Measurements from ENCODE around the gene ATP6V0A1.

GRCh38 chr17:42411905-42412679, 46.6 kb upstream of the ATP6V0A1 start:
- no peak for TF ChIP-seq POLR2A (IDR thresholded peaks at IDR 0.05; ENCODE audit: low read length)
- no peak for TF ChIP-seq GATA1 (IDR thresholded peaks at IDR 0.05; ENCODE audit: low read depth, low read length)

All from erythroblast (primary cell).